SK-N-MC (cell line): ENCODE results near the gene DCBLD2.

Experiments
- EZH2 ChIP-seq: fragments of 200-600 bp; sonication (generic); IDR thresholded peaks from one replicate; pipeline ENCODE4 v1.6.1; 2017; ENCODE audit warnings: antibody characterized with exemption
- POLR2AphosphoS5 ChIP-seq: IDR thresholded peaks from 2 replicates; pipeline ENCODE4 v1.6.1; 2012; ENCODE audit warnings: mild to moderate bottlenecking, low read depth, low read length, borderline replicate concordance

DNA sequence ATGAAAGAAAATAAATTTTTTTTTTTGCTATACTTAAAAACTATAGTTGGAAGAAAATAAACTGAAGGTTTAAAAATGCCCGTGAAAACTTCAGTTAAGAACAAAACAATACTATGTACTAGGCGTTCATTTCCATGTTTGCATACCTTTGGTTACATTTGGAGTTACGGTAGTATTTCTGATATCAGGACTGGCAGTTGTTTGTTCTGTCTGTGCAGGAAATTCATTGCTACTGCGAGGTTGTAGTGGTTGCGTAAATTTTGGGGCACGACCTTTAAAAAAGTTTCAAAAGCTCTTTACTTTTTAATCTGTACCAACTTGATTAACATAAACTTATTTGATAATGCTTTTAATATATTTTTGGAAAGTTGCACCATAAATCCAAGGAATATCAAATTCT is 90.4 kb downstream of the DCBLD2 start:
- TF ChIP-seq POLR2AphosphoS5 (no peak), EZH2 (no peak)
